NOMO-1 treated with DMSO at 0.1 percent for 48 hours (cell line): ENCODE results near the gene MORC3.
"Not testable (repeated sequence)": the region's sequence is repeated elsewhere in the genome, so short reads cannot be mapped to it uniquely, and the experiment has no call there.

Experiments
- DNase-seq: peaks from one replicate; lab custom pipeline; 2025; ENCODE audit not compliant: unreplicated experiment; lab: John Stamatoyannopoulos, UW

MORC3 gene, protein sequence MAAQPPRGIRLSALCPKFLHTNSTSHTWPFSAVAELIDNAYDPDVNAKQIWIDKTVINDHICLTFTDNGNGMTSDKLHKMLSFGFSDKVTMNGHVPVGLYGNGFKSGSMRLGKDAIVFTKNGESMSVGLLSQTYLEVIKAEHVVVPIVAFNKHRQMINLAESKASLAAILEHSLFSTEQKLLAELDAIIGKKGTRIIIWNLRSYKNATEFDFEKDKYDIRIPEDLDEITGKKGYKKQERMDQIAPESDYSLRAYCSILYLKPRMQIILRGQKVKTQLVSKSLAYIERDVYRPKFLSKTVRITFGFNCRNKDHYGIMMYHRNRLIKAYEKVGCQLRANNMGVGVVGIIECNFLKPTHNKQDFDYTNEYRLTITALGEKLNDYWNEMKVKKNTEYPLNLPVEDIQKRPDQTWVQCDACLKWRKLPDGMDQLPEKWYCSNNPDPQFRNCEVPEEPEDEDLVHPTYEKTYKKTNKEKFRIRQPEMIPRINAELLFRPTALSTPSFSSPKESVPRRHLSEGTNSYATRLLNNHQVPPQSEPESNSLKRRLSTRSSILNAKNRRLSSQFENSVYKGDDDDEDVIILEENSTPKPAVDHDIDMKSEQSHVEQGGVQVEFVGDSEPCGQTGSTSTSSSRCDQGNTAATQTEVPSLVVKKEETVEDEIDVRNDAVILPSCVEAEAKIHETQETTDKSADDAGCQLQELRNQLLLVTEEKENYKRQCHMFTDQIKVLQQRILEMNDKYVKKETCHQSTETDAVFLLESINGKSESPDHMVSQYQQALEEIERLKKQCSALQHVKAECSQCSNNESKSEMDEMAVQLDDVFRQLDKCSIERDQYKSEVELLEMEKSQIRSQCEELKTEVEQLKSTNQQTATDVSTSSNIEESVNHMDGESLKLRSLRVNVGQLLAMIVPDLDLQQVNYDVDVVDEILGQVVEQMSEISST

DNA sequence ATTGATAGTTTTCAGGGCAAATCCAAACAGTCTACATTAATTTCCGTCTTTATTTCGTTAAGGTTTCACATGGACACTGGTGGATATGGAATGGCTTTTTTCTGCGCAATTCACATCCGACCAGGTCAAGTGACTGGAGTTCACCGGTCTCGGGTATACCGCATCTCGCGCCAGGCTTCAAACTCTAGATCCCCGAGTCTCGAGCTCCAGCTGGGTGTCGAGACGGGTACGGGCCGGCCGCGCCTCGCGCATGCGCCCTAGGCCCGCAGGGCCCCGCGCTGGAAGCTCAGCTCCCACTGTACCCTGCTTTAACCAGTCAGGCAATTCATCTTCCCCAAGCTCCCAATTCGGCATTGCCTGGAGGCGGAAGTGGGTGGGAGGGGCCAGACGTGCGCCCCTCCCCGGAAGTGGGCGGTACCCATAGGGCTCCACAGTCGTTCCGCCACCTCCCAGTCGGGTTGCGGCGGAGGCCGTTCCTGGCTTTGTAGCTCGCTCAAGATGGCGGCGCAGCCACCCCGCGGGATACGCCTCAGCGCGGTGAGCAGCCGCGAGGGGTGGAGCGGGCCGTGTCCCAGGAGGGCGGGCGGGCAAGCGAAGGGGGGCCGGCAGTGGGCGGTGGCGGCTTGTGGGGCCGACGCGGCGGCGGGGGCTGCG, at the start of gene MORC3:
MORC3 (plus strand) TSS at position 431 of the 654 bp plus-strand sequence; CDS start at position 499, 68 bp downstream.
- DNase-seq, result peak; percentile 99

DNA sequence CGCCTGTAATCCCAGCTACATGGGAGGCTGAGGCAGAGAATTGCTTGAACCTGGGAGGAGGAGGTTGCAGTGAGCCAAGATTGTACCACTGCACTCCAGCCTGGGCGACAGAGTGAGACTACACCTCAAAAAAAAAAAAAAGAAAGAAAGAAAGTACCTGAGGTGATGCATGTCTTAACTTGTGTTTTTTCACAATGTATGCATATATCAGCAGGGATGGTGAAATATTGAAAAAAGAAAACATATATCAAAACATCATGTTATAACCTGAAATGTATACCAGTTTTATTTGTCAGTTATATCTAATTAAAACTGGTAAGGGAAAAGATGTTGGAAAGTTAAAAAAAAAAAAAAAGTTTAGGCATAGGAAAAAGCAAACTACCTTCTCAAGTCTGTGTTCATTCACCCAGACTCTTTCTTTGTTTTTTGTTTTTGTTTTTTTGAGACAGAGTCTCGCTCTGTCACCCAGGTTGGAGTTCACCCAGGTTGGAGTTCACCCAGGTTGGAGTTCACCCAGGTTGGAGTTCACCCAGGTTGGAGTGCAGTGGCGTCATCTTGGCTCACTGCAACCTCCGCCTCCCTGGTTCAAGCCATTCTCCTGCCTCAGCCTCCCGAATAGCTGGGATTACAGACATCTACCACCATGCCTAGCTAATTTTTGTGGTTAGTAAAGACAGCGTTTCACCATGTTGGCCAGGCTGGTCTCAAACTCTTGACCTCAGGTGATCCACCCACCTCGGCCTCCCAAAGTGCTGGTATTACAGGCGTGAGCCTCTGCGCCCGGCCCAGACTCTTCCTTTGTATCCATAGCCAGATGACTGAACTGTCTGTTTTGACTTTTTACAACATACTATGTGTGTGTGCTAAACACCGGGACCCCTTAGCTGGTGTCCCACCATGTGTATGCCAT, 49.0 kb upstream of the MORC3 start:
- DNase-seq, result not testable (repeated sequence)

DNA sequence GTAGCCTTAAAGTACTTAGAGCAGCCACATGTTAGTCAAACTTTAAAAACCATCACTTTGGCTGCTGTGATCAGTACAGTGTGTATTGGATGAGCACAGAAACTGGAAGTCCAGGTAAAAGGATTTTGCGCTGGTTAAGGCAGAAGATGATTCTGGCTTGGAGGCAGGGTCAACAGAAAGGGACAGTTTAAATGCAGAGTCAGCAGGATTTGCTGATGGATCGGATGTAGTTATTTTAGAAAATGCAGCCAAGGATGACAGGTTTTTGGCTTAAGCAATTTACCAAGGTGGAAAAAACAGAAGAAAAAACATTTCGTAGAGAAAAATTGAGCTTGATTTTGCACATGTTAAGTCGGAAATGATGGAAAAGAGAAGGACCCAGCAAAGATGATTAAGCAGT, 45.9 kb upstream of the MORC3 start:
- DNase-seq, result no peak

DNA sequence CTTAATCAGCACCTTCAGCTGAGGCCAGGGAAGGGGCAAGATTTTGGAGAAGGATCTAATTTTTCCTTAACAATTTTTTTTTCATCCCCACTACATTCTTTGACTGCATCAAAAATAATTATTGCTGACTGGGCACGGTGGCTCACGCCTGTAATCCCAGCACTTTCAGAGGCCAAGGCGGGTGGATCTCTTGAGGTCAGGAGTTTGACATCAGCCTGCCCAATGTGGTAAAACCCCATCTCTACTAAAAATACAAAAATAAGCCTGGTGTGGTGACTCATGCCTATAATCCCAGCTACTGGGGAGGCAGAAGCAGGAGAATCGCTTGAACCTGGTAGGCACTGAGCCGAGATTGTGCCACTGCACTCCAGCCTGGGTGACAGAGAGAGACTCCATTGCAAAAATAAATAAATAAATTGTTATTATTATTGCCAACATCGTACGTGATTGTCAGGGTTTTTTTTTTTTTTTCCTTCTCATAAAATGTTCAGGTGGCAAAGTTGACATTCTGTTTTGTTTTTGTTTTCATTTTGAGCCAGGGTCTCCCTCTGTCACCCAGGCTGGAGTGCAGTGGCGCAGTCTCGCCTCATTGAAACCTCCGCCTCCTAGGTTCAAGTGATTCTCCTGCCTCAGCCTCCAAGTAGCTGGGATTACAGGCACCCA, 37.3 kb upstream of the MORC3 start:
- no peak for DNase-seq

DNA sequence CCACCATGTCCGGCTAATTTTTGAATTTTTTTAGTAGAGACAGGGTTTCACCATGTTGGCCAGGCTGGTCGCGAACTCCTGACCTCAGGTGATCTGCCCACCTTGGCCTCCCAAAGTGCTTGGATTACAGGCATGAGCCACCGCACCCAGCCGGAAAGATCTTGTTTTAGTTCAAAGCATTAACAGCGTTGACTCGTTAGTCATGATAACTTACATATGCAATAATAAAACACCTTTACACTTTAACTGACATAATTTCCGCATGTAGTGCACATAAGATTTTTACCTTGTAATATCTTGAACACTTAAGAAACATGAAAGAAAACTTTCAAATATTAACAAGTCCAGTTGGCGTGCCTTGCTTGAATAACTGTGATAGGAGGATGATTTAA, 36.8 kb upstream of the MORC3 start:
- not testable (repeated sequence) for DNase-seq

DNA sequence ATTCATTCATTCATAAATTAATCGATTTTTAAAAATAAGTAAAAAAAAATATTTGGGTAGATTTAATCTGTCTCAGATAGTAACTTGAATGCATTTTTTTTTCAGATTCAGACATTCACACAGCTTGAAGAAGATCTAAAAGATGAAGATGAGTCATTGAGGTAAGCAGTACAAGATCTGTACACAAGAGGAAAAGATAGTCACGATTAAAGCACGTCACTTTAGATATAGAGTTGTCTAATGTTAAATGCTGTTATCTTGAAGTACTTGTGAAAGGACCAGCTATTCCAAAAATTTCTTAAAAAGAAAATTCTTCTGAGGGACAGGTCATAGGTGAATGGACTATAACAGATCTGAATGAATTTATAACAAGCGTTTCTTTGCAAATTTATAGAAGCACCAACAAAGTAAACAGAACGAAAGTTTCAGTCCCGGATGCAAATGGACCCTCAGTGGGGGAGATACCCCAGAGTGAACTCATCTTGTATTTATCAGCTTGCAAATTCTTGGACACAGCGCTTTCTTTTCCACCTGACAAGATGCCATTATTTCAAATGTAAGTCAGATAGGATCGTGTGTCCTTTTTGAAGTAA, 31.2 kb upstream of the MORC3 start:
- DNase-seq, result no peak

DNA sequence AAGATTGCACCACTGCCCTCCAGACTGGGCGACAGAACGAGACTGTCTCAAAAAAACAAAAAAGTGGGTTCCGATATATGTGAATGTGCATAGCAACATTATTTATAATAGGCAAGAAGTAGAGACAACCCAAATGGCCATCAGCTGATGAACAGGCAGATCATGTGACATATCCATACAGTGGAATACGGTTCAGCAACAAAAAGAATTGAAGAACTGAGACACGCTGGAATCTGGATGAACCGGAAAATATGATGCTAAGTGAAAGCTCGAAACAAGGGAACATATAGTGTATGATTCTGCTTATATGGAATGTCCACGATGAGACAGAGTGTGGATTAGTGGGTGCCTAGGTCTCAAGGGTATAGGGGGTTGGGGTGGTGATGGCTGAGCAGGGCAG, 28.5 kb upstream of the MORC3 start:
- no peak for DNase-seq

DNA sequence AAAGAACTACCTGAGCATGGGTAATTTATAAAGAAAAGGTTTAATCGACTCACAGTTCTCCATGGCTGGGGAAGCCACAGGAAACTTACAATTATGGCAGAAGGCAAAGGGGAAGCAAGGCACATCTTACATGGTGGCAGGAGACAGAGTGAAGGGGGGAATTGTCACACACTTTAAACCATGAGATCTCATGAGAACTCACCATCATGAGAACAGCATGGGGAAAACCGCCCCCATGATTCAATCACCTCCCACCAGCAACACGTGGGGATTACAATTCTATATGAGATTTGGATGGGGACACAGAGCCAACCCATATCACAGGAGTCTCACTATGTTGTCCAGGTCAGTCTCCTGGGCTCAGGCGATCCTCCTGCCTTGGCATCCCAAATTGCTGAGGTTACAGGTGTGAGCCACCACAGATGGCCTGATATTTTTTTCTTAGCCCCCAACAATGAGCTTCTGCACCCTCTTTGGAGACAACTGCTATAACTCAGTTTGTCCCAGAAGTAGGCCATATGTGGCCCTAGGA, 22.5 kb upstream of the MORC3 start:
- DNase-seq, result no peak

DNA sequence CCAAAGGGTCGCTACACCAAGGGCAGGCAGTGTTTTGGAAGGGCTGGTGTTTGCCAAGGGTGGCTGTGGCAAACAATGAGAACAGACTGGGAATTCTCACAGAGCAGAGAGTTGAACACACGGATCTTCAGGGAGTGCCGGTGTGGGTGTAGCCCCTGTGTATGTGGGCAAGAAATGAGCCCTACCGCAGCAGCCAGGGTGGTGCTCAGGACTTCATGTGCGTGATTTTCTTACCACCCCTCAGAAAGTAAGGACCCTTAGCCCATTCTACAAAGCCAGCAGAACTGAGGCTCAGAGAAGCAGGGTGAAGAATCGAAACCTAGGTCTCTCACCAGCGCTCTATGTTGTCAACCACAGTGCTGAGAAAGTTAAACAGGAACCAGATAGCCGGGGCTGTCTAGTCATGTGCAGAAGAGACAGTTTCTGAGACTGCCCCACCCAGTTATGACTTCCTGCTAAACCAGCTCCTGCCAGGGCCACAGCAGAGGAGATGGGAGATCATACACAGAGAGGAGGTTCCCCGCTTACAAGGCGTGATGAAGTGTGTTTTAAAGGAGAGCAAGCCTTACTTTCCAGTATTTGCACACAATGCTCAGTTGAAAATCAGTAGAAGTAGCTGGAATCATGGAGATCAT, 21.9 kb upstream of the MORC3 start:
- DNase-seq, result peak; percentile 96

DNA sequence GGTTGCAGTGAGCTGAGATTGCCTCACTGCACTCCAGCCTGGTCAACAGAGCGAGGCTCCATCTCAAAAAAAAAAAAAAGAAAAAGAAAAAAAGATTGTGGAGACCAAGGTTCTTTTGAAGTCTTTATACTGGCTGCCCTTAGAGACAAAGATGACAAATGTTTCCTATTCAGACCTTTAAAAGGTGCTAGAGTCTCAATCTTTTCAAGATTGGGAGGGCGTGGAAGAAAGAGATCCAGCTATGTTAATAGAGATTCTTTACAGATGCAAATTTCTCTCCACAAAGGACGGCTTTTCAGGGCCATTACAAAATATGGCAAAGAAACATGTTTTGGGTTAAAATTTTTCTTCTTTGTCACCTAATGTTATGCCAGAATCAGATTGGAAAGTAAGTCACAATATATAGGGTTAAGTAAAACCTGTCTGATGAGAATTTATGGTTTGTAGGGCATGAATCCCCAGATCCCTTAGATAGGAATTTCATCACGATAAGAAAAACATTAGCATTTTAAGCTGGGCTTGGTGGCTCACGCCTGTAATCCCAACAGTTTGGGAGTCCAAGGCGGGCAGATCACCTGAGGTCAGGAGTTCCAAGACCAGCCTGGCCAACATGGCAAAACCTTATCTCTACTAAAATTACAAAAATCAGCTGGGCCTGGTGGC, 13.0 kb upstream of the MORC3 start:
- no peak for DNase-seq

DNA sequence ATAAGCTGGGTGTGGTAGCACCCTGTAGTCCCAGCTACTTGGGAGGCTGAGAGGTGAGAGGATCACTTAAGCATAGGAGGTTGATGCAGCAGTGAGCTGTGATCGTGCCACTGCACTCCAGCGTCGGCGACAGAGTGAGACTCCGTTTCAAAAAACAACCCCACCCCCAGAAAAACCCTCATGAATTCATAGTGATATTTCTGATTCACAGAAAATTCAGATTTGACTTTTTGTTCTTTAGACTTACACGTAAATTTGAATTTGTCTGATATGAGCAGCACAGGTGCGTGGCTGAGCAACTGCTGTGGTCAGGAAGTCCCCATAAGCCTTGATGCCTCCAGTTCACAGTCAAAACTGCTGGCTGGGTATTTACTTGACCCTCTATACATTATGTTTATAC, 10.0 kb upstream of the MORC3 start:
- DNase-seq, result no peak

DNA sequence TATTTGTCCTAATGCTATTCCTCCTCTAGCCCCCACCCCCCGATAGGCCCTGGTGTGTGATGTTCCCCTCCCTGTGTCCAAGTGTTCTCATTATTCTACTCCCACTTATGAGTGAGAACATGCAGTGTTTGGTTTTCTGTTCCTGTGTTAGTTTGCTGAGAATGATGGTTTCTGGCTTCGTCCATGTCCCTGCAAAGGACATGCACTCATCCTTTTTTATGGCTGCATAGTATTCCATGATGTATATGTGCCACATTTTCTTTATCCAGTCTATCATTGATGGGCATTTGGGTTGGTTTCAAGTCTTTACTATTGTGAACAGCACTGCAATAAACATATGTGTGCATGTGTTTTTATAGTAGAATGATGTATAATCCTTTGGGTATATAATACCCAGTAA, 6.6 kb upstream of the MORC3 start:
- DNase-seq, result not testable (repeated sequence)

DNA sequence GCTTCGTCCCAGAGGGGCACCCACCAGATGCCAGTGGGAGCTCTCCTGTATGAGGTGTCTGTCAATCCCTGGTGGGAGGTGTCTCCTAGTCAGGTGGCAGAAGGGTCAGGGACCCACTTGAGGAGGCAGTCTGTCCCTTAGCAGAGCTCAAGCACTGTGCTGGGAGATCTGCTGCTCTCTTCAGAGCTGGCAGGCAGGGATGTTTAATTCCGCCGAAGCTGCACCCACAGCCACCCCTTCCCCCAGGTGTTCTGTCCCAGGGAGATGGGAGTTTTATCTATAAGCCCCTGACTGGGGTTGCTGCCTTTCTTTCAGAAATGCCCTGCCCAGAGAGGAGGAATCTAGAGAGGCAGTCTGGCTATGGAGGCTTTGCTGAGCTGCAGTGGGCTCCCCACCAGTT, 4.0 kb upstream of the MORC3 start:
- DNase-seq, result not testable (repeated sequence)

DNA sequence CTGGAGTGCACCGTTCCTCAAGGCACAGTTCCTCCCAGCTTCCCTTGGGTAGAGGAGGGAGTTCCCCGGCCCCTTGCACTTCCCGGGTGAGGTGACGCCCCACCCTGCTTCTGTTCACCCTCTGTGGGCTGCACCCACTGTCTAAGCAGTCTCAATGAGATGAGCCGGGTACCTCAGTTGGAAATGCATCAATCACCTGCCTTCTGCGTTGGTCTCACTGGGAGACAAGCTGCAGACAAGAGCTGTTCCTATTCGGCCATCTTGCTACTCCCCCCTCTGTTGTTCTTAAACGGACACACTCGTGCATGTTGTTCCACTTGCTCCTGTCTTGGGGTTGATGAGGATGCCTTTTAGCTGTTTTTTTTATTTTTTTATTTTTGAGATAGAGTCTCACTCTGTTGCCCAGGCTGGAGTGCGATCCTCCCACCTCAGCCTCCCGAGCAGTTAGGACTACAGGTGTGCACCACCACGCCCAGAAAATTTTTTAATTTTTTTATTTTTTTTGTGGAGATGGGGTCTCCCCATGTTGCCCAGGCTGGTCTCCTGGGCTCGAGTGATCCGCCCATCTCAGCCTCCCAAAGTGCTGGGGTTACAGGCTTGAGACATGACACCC, 3.0 kb upstream of the MORC3 start:
- DNase-seq, result no peak

DNA sequence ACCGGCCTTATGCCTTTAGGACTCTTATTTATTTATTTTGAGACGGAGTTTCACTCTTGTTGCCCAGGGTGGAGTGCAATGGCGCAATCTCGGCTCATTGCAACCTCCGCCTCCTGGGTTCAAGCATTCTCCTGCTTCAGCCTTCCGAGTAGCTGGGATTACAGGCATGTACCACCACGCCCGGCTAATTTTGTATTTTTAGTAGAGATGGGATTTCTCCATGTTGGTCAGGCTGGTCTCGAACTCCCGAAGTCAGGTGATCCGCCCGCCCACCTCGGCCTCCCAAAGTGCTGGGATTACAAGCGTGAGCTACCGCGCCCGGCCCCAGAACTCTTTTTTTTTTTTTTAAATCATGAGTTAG, 611 bp upstream of the MORC3 start:
- not testable (repeated sequence) for DNase-seq

DNA sequence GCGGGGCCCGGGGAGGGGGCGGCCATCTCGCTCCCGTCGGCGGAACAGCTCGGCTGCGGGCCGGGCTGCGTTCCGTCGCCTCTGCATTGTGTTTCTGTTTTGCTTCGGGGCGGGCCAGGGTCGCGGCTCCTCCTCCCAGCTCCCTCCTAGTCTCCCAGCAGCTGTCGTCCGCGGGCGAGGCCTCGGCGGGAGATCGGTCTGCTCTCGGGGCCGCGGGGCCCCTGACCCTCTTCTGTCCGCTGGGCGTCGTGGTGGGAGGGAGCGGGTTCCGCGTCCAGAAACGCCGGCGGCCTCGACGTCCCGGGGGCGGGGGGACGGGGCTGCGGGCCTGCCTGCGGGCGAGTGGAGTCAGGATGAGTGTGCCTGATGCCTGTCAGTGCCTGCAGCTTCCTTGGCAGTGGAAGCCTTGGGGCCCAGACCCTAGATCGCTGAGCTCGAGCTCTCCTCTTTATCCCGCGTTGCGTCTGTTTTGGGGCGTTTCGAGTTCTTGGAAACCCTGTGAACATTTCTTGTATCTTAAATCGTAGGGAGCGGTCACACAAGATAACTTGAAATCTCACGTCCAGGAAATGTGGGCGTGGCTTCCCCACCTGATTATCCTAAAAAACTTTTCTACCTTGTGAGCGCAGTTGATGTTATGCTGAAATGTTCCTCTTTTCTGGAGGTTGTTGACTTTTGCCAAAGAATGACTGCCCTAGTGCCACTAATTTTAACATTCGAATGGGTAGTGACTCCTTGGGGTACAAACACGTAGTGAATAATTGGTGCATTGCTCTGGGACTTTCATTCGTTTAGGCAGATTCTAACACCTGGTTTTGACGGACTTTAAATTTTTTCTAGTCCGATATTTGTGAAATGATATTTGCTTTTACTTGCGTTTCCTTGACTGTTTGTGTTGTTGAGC, 676 bp downstream of the MORC3 start:
- peak; percentile 40 for DNase-seq
